ENCODE results near the gene FARSA.
"Not testable (repeated sequence)": the region's sequence is repeated elsewhere in the genome, so short reads cannot be mapped to it uniquely, and the experiment has no call there.

FARSA gene

DNA sequence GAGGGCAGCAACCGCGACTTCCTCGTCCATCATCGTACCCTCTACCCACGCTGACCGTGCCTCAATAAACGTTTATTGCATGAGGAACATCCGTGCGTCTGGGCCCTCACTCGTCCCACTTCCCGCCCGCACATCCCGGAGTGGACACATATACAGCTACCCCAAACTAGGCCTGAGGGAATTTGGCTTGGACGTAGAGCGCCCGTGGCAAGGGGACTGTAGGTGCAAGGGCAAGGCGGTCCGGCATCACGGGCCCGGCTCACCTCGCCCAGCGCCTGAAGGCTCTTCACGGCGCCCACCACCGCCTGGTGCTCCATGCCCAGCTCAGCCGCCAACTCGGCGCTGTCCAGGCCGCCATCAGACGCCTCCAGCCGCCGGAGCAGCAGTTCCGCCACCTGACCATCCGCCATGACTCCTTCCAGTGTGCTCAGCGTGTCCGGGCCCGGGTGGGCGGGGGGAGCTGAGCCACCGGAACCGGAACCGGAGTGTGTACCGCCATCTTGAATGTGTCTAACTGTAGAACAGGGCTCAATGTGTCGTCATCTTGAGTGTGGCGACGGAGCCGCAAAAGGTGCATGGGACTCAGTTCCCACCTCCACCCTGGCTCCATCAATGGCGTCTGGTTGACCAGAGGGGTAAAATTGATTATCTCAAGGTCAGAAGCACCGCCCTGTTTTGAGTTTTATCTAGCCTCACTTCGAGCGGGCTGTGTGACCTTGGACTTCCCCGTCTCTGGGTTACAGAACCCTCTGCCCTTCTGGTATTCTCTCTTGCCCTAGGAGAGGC, at the start of gene FARSA:
Gene FARSA (minus strand): TSS at position 425 of the 786 bp plus-strand sequence. CDS start 15 bp downstream, at position 410.
- peak; percentile 95 for DNase-seq

DNA sequence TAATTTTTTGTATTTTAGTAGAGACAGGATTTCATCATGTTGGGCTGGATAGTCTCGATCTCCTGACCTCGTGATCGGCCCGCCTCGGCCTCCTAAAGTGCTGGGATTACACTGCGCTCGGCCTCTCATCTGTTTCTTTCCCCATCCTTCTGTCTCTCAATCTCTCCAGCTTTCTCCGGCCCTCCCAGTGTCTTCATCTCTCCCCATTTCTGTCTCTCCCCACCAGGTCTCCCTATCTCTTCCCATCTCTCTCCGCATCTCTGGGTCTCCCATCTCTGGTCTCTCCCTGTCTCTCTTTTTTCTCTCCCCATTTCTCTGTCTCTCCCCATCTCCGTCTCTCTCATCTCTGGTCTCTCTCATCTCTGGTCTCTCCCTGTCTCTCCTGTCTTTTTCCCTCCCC, 49.6 kb upstream of the FARSA start:
- no peak for DNase-seq

DNA sequence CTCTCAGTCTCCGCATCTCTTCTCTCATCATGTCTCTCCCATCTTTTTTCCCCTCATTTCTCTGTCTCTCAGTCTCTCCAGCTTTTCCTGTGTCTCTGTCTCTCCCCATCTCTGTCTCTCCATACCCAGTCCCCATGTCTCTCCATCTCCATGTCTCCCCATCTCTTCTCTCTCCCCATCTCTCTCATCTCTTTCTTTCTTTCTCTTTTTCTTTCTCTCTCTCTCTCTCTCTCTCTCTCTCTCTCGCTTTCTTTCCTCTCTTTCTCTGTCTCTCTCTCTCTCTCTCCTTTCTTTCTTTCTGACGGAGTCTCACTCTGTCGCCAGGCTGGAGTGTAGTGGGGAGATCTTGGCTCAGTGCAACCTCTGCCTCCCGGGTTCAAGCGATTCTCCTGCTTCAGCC, 49.1 kb upstream of the FARSA start:
- DNase-seq = no peak

DNA sequence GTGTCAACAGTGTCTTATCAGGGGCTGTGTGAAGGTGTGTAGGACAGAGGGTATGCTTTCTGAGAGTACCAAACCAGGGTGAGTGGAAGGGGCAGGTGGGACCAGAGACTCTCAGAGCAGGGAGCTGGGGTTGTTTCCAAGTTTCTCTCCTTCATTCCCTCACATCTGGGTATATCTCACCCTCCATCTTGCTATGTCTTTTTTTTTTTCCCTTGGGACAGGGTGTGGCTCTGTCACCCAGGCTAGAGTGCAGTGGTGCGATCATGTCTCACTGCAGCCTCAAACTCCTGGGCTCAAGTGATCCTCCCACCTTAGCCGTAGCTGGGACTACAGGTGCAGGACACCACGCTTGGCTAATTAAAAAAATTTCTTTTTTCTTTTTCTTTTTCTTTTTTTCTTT, 46.5 kb upstream of the FARSA start:
- no peak for DNase-seq

DNA sequence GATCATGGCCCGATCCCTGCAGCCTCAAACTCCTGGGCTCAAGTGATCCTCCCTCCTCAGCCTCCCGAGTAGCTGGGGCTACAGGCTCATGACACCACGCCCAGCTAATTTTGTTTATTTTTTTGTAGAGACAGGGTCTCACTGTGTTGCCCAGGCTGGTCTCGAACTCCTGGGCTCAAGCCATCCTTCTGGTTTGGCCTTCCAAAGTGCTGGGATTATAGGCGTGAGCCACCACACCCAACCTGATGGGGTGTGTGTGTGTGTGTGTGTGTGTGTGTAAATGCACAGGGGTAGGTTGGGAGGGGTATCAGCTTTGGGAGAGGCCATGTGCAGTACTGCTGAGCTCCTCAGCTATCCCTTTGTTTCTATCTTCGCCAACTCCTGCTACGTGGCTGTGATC, 42.6 kb upstream of the FARSA start:
- DNase-seq = not testable (repeated sequence)

DNA sequence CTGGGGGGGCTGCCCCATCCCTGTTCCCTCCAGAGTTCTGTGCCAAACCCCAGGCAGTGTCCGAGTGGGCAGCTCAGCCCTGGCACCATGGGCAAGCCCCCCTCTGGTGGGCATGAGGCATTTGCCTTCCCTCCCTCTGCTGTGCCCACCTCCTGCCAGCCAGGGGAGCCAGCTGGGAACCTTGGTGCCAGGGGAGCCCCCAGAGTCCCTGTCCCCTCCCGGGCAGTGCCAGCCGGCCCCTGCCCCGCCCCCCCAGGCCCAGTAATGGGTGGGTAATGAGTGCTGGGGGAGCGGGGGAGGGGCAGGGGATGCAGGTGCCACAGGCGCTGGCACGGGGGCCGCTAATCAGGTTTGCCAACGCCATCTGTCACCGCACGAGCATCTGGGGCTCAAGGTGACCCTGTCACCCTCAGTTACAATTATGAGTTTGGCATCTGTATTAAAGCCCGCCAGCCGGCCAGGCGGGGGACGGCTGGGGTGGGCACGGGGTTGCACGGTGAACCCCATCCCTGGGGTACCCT, 41.8 kb upstream of the FARSA start:
- DNase-seq = no peak

DNA sequence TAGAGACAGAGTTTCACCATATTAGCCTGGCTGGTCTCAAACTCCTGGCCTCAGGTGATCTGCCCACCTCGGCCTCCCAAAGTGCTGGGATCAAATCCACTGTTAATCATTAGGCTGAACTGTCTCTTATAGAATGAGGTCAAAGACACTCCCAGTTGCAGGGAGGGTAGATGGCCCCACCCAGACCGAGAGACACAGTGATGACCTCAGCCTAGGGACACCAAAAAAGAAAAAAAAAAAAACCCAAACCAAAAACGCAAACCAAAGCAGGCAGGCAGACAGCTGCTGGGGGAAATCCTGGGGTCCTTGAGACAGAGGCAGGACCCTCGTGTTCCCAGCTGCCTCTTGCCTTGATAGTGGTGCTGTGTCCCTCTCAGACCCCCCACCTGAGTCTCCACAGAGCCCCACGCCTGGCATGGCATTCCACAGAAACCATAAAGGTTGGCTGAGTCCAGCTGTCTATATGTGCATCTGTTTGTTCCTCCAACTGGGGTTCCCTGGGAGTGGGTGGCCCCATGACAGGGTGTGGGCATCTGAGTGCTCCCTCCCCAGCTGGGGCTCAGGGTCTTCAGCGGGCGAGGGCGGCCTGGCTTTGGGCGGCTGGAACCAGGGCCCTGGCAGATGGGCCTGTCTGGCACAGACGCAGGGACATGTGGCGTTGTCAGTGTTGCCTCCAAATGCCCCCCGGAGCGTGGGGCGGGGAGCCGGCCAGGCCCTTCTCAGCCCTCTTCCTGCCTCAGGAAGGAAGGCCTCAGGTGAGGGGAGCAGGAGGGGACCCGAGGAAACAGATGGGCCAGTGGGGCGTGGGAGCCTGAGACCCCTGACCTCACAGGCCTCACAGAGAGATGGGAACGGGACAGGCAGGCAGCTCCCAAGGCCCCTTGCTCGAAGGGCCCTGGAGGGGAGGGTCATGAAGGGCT, 41.0 kb upstream of the FARSA start:
- DNase-seq = no peak

DNA sequence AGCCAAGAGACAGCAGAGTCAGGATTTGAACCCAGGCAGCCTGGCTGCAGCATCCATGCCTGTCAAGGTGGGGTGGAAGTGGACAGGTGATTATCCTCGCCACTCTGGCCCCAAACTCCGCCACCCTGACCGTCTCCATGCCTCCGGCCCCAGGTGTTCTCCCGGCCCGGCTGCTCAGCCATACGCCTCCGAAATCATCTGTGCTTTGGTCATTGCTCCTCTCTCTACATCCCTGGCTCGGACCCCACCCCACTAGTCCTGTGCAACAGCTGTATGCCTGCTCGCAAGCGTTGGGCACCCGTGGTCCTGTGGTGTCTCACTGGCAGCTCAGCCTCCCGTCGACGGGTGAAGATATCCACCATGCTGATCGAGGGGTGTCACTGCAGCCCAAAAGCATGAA, 39.7 kb upstream of the FARSA start:
- DNase-seq = no peak

DNA sequence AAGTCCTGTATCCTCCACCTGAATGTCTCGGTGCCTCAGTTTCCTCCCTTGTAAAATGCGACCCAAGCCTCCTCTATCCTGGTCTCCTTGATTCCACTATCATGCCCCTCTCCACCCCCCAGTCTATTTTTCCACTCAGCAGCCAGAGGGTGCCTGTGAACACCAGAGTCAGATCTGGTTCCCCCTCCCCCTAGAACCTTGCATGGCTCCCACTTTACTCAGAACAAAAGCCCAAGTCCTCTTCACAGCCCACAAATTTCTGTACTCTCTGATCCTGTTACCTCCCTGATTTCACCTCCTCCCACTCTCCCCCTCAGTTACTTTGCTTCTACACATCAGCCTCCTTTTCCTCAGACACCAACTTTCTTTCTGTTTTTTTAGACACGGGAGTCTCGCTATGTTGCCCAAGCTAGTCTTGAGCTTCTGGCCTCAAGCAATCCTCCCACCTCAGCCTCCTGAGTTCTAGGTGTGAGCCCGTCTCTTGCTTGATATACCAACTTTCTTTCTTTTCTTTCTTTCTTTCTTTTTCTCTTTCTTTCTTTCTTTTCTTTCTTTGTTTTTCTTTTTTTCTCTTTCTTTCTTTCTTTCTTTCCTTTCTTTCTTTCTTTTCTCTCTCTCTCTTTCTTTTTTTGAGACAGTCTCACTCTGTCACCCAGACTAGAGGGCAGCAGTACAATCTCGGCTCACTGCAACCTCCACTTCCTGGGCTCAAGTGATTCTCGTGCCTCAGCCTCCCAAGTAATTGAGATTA, 36.7 kb upstream of the FARSA start:
- DNase-seq = no peak

DNA sequence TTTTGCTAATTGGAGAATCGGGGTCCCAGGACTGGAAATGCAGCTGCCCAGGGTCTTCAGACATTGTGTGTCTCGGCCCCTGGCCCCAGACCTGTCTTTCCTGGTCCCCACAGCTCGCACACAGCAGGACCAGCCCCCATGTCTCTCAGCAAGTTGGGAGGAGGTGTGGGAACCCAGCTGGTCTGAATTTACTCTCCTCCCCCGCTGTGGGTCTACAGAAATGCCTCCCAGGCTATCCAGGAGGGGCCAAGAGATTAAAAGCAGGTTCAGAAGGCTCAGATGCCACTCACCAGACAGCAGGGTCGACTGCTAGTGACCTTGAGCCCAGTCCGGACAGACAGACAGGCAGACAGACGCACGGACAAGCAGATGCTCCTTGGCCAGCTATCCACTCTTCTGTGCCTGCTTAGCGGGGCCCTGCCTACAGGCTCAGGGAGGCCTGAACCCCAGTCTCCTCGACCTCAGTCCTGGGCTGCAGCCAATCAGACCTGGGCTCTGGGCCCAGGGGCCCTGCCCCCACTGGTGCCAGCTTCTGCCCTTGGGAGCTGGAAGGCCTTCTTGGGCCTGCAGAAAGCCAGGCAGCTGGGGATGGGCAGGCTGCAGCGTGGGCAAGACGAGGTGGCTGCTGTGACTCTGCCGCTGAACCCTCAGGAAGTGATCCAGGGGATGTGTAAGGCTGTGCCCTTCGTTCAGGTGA, 35.9 kb upstream of the FARSA start, which contains the start of gene DAND5:
Gene DAND5 (plus strand): TSS at position 285 of the 697 bp plus-strand sequence. CDS start 85 bp downstream, at position 370.
- DNase-seq = no peak

DNA sequence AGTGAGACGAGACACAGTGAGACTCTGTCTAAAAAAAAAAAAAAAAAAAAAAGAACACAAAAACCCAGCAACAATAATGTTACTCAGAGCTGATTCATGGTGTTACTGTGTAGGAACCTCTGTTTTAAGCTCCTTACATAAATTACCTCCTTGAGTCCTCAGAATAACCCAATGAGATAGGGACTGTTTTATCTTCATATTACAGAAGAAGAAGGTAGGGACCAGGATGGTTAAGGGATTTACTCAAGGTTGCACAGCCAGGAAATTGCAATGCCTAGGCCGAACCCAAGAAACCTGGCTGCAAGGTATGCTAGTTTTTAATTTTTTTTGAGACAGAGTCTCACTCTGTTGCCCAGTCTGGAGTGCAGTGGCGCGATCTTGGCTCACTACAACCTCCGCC, 34.4 kb upstream of the FARSA start:
- DNase-seq = no peak

DNA sequence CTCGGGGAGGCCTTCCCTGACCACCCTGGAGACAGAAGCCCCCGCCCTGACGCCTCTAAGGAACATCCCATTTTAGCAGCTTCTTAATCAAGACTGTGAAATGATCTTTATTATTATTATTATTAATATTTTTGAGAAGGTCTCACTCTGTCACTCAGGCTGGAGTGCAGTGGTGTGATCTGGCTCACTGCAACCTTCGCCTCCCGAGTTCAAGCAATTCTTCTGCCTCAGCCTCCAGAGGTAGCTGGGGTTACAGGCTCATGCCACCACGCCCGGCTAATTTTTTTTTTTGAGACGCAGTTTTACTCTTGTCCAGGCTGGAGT, 32.3 kb upstream of the FARSA start:
- no peak for DNase-seq

DNA sequence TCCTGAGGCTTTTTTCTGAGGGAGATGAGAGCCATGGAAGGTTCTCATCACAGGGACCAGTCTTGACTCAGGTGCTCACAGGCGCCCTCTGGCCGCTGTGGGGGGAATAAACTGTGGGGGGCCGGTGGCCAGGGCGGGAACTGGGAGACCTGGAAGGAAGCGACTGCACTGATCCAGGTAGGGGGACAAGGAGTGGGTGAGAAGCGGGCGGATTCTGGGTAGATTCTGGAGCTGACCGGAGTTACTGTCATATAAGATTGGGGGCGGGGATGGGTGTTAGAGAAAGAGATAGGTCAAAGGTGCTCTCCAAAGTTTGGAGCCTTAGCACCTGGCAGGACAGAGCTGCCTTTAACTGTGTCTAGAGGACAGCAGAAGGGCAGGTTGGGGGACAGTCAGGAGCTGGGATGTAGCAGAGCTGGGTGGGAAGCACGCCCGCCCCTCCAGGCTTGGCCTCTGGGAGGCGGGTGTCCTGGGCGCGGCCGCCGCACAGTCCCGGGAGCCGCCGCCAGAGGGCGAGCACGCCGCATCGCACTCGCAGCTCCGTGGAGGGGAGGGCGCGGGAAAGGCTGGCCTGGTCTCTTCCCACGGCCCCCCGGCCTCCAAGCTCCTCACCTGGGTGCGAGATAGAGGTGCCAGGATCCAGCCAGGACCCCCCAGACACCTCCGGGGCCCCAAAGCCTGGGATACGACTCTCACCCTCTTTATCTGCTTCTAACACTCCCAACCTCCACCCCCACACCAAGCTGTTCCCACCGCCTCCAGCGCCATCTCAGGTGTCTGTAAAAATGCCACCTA, 31.7 kb upstream of the FARSA start:
- DNase-seq = peak; percentile 86

DNA sequence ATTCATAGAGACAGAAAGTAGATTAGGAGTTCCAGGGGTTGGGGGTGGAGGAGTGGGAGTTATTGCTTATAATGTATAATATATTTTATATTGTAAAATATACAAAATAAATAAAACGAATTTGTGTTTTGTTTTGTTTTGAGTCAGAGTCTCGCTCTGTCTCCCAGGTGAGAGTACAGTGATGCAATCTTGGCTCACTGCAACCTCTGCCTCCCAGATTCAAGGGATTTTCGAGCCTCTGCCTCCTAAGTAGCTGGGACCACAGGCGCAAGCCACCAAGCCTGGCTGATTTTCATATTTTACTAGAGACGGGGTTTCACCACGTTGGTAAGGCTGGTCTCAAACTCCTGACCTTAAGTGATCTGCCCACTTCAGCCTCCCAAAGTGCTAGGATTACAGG, 26.0 kb upstream of the FARSA start:
- no peak for DNase-seq

DNA sequence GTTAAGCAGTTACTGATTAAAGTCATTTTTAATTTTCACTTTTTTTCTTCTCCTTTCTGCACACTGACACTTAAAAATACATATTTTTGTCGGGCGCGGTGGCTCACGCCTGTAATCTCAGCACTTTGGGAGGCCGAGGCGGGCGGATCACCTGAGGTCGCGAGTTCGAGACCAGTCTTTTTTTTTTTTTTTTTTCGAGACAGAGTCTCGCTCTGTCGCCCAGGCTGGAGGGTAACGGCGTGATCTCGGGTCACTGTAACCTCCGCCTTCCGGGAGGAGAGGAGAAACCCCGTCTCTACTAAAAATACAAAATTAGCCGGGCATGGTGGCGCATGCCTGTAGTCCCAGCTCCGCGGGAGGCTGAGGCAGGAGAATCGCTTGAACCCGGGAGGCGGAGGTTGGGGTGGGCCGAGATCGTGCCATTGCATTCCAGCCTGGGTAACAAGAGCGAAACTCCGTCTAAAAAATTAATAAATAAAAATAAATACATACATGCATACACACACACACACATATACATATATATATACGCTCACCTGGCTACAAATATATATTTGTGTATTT, 24.0 kb upstream of the FARSA start:
- DNase-seq = not testable (repeated sequence)

DNA sequence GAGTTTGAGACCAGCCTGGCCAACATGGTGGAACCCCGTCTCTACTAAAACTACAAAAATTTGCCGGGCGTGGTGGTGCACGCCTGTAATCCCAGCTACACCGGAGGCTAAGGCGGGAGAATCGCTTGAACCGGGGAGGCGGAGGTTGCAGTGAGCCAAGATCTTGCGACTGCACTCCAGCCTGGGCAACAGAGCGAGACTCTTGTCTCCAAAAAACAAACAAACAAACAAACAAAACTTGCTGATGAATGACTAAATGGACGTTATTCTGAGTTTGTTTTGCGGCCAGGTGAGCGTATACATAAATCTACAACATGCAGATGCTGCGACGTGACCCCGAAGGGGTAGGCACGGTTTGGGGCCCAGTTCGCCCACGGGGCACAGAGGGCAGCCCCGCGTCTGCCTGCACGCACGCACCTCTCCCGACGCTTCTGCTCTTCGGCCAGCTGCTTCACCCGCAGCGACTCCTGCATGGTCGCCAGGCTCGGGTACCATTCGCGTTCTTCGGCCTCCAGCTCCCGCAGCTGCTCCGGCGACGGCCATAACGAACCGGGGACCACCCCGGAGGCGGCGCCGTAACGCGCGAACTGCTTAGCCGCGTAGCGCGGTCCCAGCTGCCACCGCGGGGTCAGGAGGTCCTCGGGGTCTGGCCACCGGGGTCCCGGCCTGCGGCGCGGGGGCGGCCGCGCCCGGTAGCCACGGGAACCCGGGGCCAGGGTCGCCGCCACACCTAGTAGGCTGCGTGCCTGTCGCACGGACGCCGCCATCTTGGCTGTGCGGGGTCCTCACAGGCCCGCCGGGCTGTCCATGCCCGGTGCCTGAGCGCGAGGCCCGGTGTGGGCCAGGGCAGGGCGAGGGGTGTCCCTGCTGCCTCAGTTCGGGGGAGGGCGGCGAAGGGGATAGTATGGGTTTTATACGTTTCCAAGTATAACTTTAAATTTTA, 23.2 kb upstream of the FARSA start, which contains the start of gene GADD45GIP1:
Gene GADD45GIP1 (minus strand): TSS at position 778 of the 943 bp plus-strand sequence. CDS start 11 bp downstream, at position 767.
- peak; percentile 85 for DNase-seq

DNA sequence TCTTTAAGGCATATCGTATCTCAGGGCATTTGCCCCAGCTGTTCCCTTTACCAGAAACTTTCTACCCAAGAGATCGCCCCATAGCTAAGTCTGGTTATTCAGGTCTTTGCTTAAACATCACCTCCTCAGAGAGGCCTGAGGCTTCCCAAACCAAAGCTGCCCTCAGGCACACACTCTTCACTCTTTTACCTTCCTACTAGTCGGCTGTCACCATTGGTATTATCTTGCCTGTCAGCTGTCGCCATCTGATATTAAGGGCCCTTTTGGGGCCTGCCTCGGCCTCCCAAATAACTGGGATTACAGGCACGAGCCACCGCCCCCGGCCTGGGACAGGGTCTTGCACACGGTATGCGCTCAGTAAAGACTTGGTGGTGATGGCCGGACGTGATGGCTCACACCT, 22.5 kb upstream of the FARSA start:
- DNase-seq = no peak

DNA sequence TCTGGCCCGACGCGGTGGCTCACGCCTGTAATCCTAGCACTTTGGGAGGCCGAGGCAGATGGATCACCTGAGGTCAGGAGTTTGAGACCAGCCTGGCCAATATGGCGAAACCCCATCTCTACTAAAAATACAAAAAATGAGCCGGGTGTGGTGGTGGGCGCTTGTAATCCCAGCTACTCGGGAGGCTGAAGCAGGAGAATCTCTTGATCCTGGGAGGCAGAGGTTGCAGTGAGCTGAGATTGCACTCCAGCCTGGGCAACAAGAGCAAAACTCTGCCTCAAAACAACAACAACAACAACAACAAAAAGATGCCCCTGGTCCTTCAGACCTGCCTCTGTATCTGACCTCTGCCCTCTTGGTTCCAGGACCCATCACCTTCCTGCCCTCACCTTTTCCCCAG, 22.1 kb upstream of the FARSA start:
- not testable (repeated sequence) for DNase-seq

DNA sequence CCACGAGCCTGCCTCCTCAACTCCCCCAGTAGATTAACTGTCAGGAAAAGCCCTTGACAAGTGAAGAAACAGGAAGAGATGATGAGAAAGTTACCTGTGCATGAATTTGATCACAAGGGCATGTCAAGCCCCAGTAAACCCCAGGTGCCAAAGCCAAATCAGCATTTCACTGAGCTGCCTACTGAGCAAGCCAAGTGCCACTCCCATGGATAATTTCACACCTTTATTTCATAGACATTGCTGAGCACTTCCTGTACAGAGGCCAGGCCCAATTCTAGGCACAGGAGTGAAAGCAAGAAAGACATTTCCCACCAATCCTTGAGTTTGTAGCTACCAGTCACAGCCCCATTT, 21.1 kb upstream of the FARSA start:
- DNase-seq = no peak

Measured in suppressor macrophage treated with lipopolysaccharide for 4 hours (primary cell).